HG03196 (cell line): ENCODE results near the gene SIGLEC11.

Experiments used
- ATAC-seq: cut with Tn5 transposase; IDR thresholded peaks from one replicate; pipeline ENCODE4 v1.9.1; 2021; ENCODE audit not compliant: unreplicated experiment

SIGLEC11 gene

DNA sequence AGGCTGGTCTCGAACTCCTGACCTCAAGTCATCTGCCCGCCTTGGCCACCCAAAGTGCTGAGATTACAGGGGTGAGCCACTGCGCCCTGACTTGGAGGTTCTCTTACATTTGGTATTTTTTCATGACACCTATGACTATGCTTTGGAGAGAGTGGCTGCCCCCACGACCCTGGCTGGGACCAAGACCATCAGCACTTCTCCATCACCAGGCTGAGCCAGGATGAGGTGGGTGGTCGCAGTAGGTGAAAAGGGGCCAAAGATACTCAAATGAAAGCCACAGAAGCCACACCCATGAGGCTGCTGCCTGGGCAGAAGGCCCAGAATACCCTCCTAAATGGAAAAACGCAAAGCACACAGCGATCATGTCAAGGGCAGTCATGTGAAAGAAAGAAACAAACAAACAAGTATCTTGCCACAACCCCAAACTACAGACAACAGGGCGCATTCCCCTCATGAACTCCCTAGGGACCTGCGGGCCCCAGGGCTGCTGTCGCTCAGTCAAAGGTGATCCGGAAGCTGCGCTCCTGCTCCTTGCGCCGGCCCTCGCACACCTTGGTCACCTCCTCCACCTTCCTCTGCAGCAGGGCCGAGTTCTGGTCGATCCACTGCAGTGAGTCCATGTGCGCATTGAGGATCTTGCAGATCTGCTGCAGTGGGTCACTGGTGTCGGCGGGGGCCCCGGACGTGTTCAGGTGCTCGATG is 53.1 kb downstream of the SIGLEC11 start:
- no peak for ATAC-seq

DNA sequence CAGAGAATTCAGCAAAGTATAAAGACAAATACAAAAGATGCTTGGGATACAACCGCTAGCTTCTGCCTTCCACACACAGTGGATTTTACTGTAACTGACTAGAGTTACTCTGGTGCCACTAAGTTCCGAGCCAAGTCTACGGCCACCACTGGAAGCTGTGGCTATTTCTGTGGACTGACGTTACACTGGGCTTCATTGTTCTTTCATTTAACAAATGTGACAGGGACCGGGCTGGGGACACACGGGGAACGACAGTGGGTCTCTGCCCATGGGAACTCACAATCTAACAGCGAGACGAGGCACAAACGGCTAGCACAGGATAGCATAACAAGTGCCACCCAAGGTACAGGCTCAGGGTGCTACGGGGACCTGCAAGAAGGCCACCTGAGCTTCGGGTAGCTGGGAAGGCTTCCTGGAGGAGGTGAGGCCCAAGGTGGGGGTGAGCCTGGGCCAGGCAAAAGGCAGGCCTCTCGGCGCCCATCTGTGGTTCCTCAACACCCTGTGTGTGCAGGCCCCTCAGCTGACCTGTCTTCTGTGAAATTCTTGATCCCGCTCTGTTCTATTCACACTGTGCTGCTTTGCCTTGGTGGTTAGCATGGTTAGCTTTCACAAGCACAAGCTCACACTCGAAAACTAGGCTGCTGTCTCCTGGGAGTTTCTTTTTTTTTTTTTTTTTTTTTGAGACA is 54.0 kb downstream of the SIGLEC11 start:
- no peak for ATAC-seq

DNA sequence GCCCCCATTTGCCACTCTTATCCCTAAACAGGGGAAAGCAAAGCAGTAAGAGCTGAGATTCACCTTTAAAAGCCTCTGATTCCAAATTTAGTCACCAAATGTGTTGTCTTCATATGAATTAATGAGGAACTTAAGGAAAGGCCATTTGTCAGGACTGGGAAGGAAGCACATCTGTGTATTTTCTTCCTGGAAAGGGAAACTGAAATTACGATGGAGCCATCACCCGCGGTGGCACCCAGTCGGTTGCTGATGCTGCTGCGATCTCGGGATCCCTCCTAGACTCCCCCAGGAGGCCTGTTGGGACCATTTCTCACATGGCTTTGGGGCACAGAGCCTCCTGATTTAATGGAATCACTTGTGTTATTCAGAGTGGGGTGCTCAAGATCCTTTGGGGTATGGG is 56.8 kb downstream of the SIGLEC11 start:
- no peak for ATAC-seq
